ENCODE measurements around the gene TIMMDC1. TPM values are rescaled to one million over a fixed set of nuclear protein-coding genes. Genes with fewer than 3 reads are reported as not detected.

TIMMDC1 gene
- total and polyA plus RNA-seq, 4 experiments from 2014 or later: 72.2 to 80.9 (median 73.8) TPM

DNA sequence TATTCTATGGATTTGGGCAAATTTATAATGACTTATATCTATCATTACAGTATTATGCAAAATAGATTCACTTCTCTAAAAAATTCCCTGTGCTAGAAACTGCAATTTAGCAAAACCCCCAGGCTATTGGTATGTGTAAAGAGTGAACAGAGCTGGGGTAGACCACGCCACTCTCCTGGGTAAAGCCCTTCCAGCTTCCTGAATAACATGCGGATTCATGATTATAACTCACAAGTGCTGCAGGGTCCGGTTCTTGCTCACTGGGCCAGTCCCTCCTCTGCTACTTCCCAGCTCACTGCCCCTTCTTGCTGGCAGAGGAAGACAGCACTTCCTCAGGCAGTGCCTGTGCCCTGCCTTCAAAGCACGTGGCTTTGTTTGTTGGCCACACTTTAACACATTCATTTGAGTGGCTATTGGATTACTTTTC, 57.0 kb downstream of the TIMMDC1 start:
- no peak for DNase-seq
- Mint-ChIP-seq H3K27ac (no peak overlapping the region), H3K4me1 (peaks cover 7 to 18% (median 14%) of the 10 kb centered on the region in 4 donors), H3K27me3 (no peaks in the 10 kb centered on the region), H3K36me3 (no peaks in the 10 kb centered on the region), H3K4me3 (peak overlapping the region in 1 of 8 donors; percentile 12), H3K9me3 (no peaks in the 10 kb centered on the region)
- H3K4me1 ChIP-seq (ENCODE audit: insufficient read depth, low read length): peaks cover 18% of the 10 kb centered on the region
- ChIA-PET POLR2A (ENCODE audit: partially characterized antibody) (no interaction called here), CTCF (ENCODE audit: partially characterized antibody) (no interaction called here)
- H3K27ac ChIP-seq (ENCODE audit: low read depth, low read length): no peak overlapping the region
- H3K9me3 ChIP-seq (ENCODE audit: control insufficient read depth in 1 of 2, low read length in 2 of 2): no peaks in the 10 kb centered on the region
- no peaks in the 10 kb centered on the region for H3K36me3 ChIP-seq (ENCODE audit: insufficient read depth, low read length)
- H3K4me3 ChIP-seq (ENCODE audit: low read length in 2 of 2): no peak overlapping the region
- H3K27me3 ChIP-seq (ENCODE audit: insufficient read depth, low read length): no peaks in the 10 kb centered on the region
- intact Hi-C loops (cut with micrococcal nuclease): no loop called here

DNA sequence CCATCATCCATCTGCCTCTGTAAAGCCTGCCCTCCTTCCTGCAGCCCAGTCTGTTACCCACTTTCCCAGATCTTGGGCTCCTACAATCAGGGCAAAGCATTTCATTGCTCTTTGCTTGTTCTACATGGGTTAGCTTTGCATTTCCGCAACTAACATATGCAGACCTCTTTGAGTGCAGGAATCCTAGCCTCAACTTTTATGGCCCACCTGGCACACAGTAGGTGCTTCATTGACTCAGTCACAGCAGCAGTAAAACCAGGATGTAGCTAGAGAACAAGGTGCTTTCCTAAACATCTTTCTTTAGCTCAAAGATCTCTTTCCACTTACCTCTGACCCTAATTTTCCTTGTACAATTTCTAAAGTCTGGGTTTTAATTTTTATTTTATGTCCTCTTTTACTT, 57.6 kb downstream of the TIMMDC1 start:
- CTCF ChIA-PET (ENCODE audit: partially characterized antibody): no interaction called here
- Histone ChIP-seq H3K27me3 (ENCODE audit: insufficient read depth, low read length) (no peaks in the 10 kb centered on the region), H3K4me3 (ENCODE audit: low read length in 2 of 2) (no peak overlapping the region), H3K36me3 (ENCODE audit: insufficient read depth, low read length) (no peaks in the 10 kb centered on the region), H3K27ac (ENCODE audit: low read depth, low read length) (no peak overlapping the region), H3K9me3 (ENCODE audit: control insufficient read depth in 1 of 2, low read length in 2 of 2) (no peaks in the 10 kb centered on the region), H3K4me1 (ENCODE audit: insufficient read depth, low read length) (peaks cover 18% of the 10 kb centered on the region)
- H3K9me3 Mint-ChIP-seq: no peaks in the 10 kb centered on the region
- peak overlapping the region in 1 of 7 donors; percentile 39 for H3K27ac Mint-ChIP-seq
- intact Hi-C loops (cut with micrococcal nuclease): no loop called here
- POLR2A ChIA-PET (ENCODE audit: partially characterized antibody): no interaction called here
- no peak overlapping the region for H3K4me3 Mint-ChIP-seq
- no peak for DNase-seq
- H3K27me3 Mint-ChIP-seq: no peaks in the 10 kb centered on the region
- H3K36me3 Mint-ChIP-seq: no peaks in the 10 kb centered on the region
- H3K4me1 Mint-ChIP-seq: peaks cover 7 to 20% (median 14%) of the 10 kb centered on the region in 4 donors

DNA sequence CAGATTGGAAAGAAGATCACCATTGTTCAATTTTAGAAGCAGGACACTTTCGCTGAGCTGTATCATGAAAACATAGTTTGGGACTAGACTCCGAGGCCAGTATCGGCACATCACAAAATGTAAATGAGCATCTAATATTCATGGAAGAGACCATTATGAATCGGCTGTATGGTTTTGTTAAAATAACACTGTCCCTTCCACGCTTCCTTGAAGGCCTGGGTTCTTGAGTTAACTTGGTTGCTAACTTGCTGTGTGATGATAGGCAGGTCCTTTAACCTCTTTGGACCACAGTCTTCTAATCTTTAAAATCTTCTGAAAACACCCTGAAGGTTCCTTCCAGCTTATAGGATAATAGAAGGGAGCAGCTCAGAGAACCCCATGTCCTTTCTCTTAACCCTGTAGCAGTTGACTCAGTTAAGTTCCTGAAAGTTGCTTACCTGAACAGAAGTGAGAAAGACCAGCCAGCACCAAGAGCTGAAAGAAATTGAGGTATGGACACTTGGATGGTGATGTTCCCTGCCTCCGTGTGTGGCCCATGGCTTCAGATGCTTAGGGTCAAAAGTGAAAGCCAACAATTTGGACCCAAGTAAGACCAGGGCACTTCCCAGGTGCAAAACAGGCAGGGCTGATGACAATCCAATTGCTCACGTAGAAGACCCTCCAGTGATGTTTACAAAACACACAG, 59.0 kb downstream of the TIMMDC1 start:
- Histone ChIP-seq H3K36me3 (ENCODE audit: insufficient read depth, low read length) (no peaks in the 10 kb centered on the region), H3K4me1 (ENCODE audit: insufficient read depth, low read length) (peaks cover 20% of the 10 kb centered on the region), H3K27me3 (ENCODE audit: insufficient read depth, low read length) (no peaks in the 10 kb centered on the region), H3K27ac (ENCODE audit: low read depth, low read length) (no peak overlapping the region), H3K4me3 (ENCODE audit: low read length in 2 of 2) (no peak overlapping the region), H3K9me3 (ENCODE audit: control insufficient read depth in 1 of 2, low read length in 2 of 2) (no peaks in the 10 kb centered on the region)
- no peaks in the 10 kb centered on the region for H3K36me3 Mint-ChIP-seq
- peak overlapping the region in 2 of 8 donors; percentile 38 to 61 for H3K4me3 Mint-ChIP-seq
- no peaks in the 10 kb centered on the region for H3K27me3 Mint-ChIP-seq
- peaks cover 10 to 22% (median 16%) of the 10 kb centered on the region in 4 donors for H3K4me1 Mint-ChIP-seq
- DNase-seq: no peak
- H3K27ac Mint-ChIP-seq: peak overlapping the region in 2 of 7 donors; percentile 10 to 25
- POLR2A ChIA-PET (ENCODE audit: partially characterized antibody): no interaction called here
- intact Hi-C loops (cut with micrococcal nuclease): no loop called here
- H3K9me3 Mint-ChIP-seq: no peaks in the 10 kb centered on the region
- CTCF ChIA-PET (ENCODE audit: partially characterized antibody): no interaction called here

DNA sequence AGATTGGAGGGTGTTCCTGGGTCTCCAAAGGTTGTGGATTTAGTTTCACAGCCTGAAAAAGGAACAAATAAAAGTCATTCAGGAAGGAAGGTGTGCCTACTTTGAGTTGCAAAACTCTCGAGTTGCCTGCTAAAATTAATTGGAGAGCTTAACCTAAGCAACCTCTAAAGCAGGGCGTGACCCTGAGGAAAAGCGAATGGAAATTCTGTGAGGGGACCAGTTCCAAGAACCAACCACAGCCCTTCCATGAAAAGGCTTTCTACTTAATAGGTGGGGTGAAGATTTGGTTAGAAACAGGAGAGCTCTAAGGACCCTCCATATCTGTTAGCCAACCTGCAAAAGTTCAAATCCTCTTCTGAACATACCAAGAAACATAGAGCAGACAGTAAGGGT, 59.5 kb downstream of the TIMMDC1 start:
- CTCF ChIA-PET (ENCODE audit: partially characterized antibody): no interaction called here
- Histone ChIP-seq H3K27ac (ENCODE audit: low read depth, low read length) (no peak overlapping the region), H3K4me1 (ENCODE audit: insufficient read depth, low read length) (peaks cover 25% of the 10 kb centered on the region), H3K9me3 (ENCODE audit: control insufficient read depth in 1 of 2, low read length in 2 of 2) (no peaks in the 10 kb centered on the region), H3K27me3 (ENCODE audit: insufficient read depth, low read length) (no peaks in the 10 kb centered on the region), H3K4me3 (ENCODE audit: low read length in 2 of 2) (no peak overlapping the region), H3K36me3 (ENCODE audit: insufficient read depth, low read length) (no peaks in the 10 kb centered on the region)
- intact Hi-C loops (cut with micrococcal nuclease): loop anchor here (2.0 kb wide), 1 partner anchor 673 kb away; no protein-coding TSS in a partner anchor
- no peaks in the 10 kb centered on the region for H3K36me3 Mint-ChIP-seq
- no peak for DNase-seq
- no peaks in the 10 kb centered on the region for H3K9me3 Mint-ChIP-seq
- H3K27ac Mint-ChIP-seq: peak overlapping the region in 2 of 7 donors; percentile 25 to 64
- no peaks in the 10 kb centered on the region for H3K27me3 Mint-ChIP-seq
- peaks cover 15 to 28% (median 21%) of the 10 kb centered on the region in 4 donors for H3K4me1 Mint-ChIP-seq
- H3K4me3 Mint-ChIP-seq: peak overlapping the region in 3 of 8 donors; percentile 5 to 61 (median 56)
- POLR2A ChIA-PET (ENCODE audit: partially characterized antibody): no interaction called here

DNA sequence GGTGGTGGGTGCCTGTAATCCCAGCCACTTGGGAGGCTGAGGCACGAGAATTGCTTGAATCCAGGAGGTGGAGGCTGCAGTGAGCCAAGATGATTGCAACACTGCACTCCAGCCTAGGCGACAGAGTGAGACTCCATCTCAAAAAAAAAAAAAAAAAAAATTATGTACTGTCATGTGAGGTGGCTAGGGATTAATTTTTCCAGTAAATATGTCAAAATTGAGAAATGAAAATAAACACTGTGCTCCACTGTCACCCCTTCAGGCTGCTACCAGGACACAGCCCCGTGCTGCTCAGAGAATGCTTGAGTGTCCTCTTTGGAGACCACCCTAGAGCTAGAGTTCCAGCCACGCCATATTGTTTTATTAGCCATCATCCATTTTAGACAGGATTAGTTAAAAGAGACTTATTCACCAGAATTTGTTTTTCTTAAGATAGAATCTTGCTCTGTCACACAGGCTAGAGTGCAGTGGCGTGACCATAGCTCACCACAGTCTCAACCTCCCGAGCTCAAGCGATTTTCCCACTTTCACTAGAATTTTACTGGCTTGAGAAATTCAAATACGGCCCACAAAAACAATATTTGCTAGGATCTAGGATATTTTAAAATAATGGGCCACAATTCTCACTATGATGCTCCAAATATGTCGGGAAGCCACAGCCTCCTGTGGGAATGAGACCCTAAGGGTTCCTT, 60.4 kb downstream of the TIMMDC1 start:
- peak overlapping the region in 3 of 7 donors; percentile 9 to 62 (median 44) for H3K27ac Mint-ChIP-seq
- peak overlapping the region; percentile 16 for H3K27ac ChIP-seq (ENCODE audit: low read depth, low read length)
- DNase-seq: no peak
- no peaks in the 10 kb centered on the region for H3K36me3 ChIP-seq (ENCODE audit: insufficient read depth, low read length)
- peaks cover 16 to 29% (median 21%) of the 10 kb centered on the region in 4 donors for H3K4me1 Mint-ChIP-seq
- peak overlapping the region in 5 of 8 donors; percentile 33 to 61 (median 57) for H3K4me3 Mint-ChIP-seq
- peak overlapping the region in 1 of 2 donors; percentile 31 for H3K4me3 ChIP-seq (ENCODE audit: low read length in 2 of 2)
- no peaks in the 10 kb centered on the region for H3K9me3 Mint-ChIP-seq
- intact Hi-C loops (cut with micrococcal nuclease): loop anchor here (2.0 kb wide), 1 partner anchor 674 kb away; no protein-coding TSS in a partner anchor
- CTCF ChIA-PET (ENCODE audit: partially characterized antibody): interaction anchor here (0.7 to 1.5 kb wide), 4 partner anchors 16 to 193 kb away, joined by 3 to 8 read pairs (median 3); no protein-coding TSS in a partner anchor
- H3K9me3 ChIP-seq (ENCODE audit: control insufficient read depth in 1 of 2, low read length in 2 of 2): no peaks in the 10 kb centered on the region
- H3K36me3 Mint-ChIP-seq: no peaks in the 10 kb centered on the region
- no peaks in the 10 kb centered on the region for H3K27me3 Mint-ChIP-seq
- H3K27me3 ChIP-seq (ENCODE audit: insufficient read depth, low read length): no peaks in the 10 kb centered on the region
- H3K4me1 ChIP-seq (ENCODE audit: insufficient read depth, low read length): peaks cover 25% of the 10 kb centered on the region
- POLR2A ChIA-PET (ENCODE audit: partially characterized antibody): interaction anchor here (1.0 kb wide), 1 partner anchor 23 kb away, joined by 3 read pairs; no protein-coding TSS in a partner anchor

DNA sequence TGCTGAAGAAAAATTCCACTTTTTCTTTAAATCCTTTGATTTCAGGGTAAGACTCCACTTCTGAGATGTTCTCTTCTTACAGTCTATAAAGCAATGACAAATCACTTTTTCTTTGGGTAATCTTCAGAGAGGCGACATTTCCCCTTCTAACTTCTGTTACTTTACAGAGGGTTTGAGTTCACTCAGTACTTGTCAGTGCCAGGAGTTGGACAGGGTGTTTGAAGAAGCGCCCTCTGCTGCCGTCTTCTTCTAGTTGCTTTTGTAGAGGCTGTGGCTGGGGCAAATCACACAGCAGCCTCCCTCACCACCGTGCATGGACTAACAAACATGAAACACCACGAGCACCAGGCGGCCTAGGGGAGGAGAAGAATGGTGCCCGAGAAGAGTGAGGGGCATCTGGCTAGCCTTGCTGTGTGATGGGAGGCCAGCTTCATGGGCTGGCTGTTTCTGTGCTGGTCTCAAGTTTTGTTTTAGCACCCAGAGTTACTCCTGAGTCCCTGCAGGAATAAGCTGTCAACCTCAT, 61.2 kb downstream of the TIMMDC1 start, which contains the start of gene CD80:
Gene CD80 (minus strand): TSS at position 174 of the 523 bp plus-strand sequence. CDS start 1,886 bp downstream, outside the sequence.
- POLR2A ChIA-PET (ENCODE audit: partially characterized antibody): interaction anchor here (1.0 kb wide), 1 partner anchor 23 kb away, joined by 3 read pairs; no protein-coding TSS in a partner anchor
- Histone ChIP-seq H3K27ac (ENCODE audit: low read depth, low read length) (peak within 1 kb of the TSS; percentile 16), H3K36me3 (ENCODE audit: insufficient read depth, low read length) (no peaks in the 10 kb centered on the region), H3K4me1 (ENCODE audit: insufficient read depth, low read length) (peaks cover 25% of the 10 kb centered on the region), H3K9me3 (ENCODE audit: control insufficient read depth in 1 of 2, low read length in 2 of 2) (no peaks in the 10 kb centered on the region), H3K27me3 (ENCODE audit: insufficient read depth, low read length) (no peaks in the 10 kb centered on the region), H3K4me3 (ENCODE audit: low read length in 2 of 2) (peak within 1 kb of the TSS in 1 of 2 donors; percentile 31)
- Mint-ChIP-seq H3K27me3 (no peaks in the 10 kb centered on the region), H3K4me3 (peak within 1 kb of the TSS in 7 of 8 donors; percentile 28 to 61 (median 53)), H3K36me3 (no peaks in the 10 kb centered on the region), H3K4me1 (peaks cover 16 to 29% (median 21%) of the 10 kb centered on the region in 4 donors), H3K9me3 (no peaks in the 10 kb centered on the region), H3K27ac (peak within 1 kb of the TSS in 6 of 7 donors; percentile 44 to 81 (median 63))
- CTCF ChIA-PET (ENCODE audit: partially characterized antibody): interaction anchor here (0.7 to 1.5 kb wide), 4 partner anchors 15 to 675 kb away, joined by 3 to 8 read pairs (median 3); no protein-coding TSS in a partner anchor
- intact Hi-C loops (cut with micrococcal nuclease): loop anchor here (2.0 kb wide), 1 partner anchor 675 kb away; no protein-coding TSS in a partner anchor
- peak; percentile 44 to 54 (median 46) for DNase-seq
